CD4-positive, alpha-beta T cell treated with Interferon gamma for 1 hour (primary cell): ENCODE results near the gene VDAC1.
"Not testable (repeated sequence)": the region's sequence is repeated elsewhere in the genome, so short reads cannot be mapped to it uniquely, and the experiment has no call there.

Experiments
- DNase-seq: peaks from one replicate; pipeline ENCODE4 v3.0.0-alpha.2; 2020

Gene VDAC1

GRCh38 chr5:134004626-134005416 is at the start of gene VDAC1:
Gene VDAC1, minus strand, starts transcription at chr5:134004975. Its CDS starts 11,963 bp downstream, at chr5:133993012.
- peak; percentile 85 for DNase-seq

- no peak for DNase-seq
Observed at GRCh38 chr5:134053840-134054338, 49.1 kb upstream of the VDAC1 start.

- DNase-seq: no peak
Observed at GRCh38 chr5:134053314-134053839, 48.6 kb upstream of the VDAC1 start.

DNA sequence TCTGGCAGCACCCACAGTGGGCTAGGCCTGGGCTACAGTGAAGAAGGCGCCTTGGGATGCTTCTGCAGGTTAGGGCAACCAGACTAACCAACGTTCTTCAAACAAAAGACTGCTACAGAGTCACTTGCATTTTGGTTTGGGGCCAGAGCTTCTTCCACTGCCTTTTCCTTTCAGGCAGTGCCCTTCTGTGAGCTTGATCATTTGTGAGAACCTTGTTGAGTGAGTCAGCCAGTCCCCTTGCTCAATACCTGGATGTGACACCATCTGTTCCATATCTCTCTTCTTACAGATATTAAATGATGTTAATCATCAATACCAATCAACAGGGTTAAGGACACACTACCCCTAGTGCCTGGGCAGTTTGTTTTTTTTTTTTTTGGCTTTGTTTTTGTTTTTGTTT is 46.5 kb upstream of the VDAC1 start:
- DNase-seq: no peak

DNA sequence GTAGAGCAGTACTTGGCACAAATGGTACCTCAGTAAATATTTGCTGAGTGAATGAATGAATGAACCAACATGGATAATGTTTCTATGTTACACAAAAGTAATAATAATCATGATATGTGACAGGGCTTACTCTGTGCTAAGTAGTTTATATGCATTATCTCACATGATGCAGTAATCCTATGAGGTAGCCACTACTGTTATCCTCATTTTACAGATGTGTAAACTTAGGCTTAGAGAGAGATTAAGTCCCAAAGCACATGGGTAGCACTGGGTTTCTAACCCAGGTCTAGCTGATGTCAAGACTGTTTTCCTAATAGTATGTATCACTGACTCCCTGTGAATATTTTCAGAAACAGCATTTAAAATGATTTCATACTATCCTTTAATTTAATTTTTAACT is 44.1 kb upstream of the VDAC1 start:
- DNase-seq: no peak

DNA sequence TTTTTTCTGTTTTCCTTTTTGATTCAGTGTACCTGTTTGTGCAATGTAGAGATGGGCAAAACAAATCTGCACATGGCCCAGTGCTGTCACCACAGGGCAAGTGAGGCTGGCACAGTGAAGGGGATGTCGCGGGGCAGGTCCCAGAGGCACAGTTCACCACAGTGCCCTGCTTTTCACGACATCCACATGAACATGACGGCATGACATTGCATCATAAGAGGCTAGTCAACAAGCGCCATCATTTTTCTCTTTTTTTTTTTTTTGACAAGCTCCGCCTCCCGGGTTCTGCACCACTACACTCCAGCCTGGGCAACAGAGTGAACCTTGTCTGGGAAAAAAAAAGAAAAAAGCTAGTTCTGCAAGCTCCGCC is 42.9 kb upstream of the VDAC1 start:
- DNase-seq: no peak

- DNase-seq: no peak
Observed at GRCh38 chr5:134046801-134047686, 42.3 kb upstream of the VDAC1 start.

GRCh38 chr5:134046330-134046729 is 41.6 kb upstream of the VDAC1 start:
- DNase-seq: no peak

GRCh38 chr5:134043793-134044792 is 39.3 kb upstream of the VDAC1 start:
- DNase-seq: no peak

- DNase-seq: no peak
Observed at GRCh38 chr5:134041570-134042411, 37.0 kb upstream of the VDAC1 start.

GRCh38 chr5:134038138-134038537 is 33.4 kb upstream of the VDAC1 start:
- no peak for DNase-seq

DNA sequence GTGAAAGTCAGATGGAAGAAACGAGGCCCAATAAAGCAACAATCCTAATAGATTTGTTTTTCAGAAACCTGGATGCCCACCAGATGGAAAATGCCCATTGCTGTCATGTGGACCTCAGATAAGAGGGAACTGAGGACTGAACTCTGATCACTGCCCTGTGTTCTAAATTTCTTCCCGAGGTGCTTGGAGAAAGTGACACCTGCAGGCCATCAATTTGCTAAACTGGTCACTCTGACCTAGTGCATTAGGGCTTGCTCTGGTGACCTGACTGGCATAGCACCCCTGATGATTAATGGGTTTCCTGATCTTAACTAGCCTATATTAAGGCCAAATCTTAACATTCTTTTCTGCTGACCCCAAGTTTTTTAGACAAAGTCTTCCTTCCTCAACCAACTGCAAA is 32.4 kb upstream of the VDAC1 start:
- DNase-seq: no peak

DNA sequence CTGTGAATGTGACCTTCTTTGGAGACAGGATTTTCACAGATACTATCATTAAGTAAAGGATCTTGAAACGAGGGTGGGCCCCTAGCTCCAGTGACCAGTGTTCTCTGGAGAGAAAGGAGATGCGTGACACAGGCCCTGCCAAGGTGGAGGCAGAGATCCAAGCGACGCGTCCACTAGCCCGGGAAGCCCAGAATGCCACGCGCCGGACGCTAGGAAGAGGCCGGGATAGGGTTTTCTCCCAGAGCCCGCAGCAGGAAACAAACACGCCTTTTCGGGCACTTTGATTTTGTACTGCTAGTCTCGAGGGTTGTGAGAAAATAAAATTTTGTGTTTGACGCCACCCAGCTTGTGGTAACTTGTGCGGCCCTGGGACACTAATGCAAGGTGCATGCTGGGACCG is 29.6 kb upstream of the VDAC1 start:
- DNase-seq: no peak

DNA sequence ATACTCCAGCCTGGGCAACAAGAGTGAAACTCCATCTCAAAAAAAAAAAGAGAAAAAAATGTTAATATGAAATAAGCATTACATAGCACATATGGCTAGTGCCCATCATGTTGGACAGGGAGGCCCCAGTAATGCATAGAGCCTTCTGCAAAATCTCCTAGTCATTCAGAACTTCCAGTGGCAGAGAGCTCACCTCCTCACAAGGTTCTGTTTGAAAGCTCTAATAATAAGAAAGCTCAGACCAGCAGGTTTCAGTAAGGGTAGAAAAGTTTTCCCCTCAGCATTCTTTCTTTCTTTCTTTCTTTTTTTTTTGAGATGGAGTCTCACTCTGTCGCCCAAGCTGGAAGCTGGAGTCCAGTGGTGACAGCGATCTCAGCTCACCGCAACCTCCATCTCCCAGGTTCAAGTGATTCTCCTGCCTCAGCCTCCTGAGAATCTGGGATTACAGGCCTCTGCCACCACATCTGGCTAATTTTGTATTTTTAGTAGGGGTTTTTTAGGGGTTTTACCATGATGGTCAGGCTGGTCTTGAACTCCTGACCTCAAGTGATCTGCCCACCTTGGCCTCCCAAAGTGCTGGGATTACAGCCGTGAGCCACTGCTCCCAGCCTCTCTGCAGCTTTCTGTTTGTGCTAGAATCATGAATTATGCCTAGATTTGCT is 25.7 kb upstream of the VDAC1 start:
- not testable (repeated sequence) for DNase-seq

DNA sequence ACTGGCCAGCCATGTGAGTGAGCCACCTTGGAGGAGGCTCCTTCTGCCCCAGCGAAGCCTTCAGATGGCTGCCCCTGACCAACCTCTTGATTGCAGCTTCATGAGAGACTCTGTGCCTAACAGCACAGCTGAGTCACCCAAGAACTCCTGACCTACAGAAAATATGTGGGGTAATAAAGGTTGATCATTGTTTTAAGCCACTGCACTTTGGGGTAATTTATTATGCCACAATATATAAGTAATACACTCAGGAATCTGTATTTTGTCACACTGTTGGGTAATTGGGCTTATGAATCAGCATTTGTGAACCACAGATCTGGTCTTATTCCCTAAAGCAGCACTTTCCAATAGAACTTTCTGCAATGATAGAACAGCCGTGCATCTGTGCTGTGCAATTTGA is 24.4 kb upstream of the VDAC1 start:
- DNase-seq: no peak

GRCh38 chr5:134028496-134028895 is 23.7 kb upstream of the VDAC1 start:
- no peak for DNase-seq

- no peak for DNase-seq
Observed at GRCh38 chr5:134027288-134027615, 22.5 kb upstream of the VDAC1 start.

DNA sequence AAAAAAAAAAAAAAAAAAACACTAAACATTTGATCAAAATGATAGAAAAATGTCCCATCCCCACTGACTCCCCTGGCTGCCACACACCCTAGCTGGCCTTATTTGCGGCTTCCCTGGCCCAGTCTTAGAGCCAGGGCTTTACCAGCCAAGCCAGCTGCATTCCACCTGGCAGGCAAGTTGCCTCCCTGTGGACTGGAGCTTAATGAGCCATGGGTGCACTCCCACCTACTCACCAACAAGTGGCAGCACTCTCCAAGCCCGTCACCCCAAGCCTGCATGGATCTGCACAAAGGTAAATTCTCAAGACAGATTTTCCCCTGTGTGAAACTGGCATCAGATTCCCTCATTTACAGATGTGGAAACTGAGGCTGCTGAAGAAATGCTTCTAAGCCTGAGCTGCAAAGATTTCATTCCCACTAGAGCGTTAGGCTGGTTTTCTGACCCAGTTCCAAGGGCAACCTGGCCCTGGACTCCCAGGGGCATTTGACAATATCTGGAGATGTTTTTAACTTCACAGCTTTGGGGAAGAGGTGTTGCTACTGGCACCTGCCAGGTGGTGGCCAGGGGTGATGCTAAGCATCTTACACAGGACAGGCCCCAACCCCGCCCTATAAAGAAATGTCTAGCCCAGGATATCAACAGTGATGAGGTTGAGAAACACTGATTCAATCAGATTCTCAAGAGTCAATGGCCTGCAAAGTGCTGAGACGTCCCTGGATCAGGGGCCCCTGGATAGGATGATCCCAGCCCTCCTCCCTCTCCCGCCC is 21.9 kb upstream of the VDAC1 start:
- peak; percentile 38 for DNase-seq

GRCh38 chr5:134025786-134026185 is 21.0 kb upstream of the VDAC1 start:
- no peak for DNase-seq

- DNase-seq: no peak
Observed at GRCh38 chr5:134024811-134025210, 20.0 kb upstream of the VDAC1 start.
